Mesothelial cell of epicardium (in vitro differentiated cells): ENCODE data around the gene KIAA1328. TPM values are rescaled to one million over a fixed set of nuclear protein-coding genes. Genes with fewer than 3 reads are reported as not detected.

ENCODE experiments used
- DNase-seq, 2 experiments: peaks; one replicate each; pipeline ENCODE4 v3.0.0; 2021; ENCODE audit warnings: low spot score in 2 of 2; ENCODE audit not compliant: unreplicated experiment in 2 of 2
- H3K27ac Mint-ChIP-seq: 2 replicates; pipeline ENCODE4 v1.8.0; 2021; ENCODE audit warnings: mixed read lengths
- H3K27me3 Mint-ChIP-seq: 2 replicates; pipeline ENCODE4 v1.8.0; 2021; ENCODE audit warnings: low read depth, mixed read lengths
- H3K36me3 Mint-ChIP-seq: 2 replicates; pipeline ENCODE4 v1.8.0; 2021; ENCODE audit warnings: mixed read lengths
- H3K4me1 Mint-ChIP-seq: 2 replicates; pipeline ENCODE4 v1.8.0; 2021; ENCODE audit warnings: mixed read lengths
- H3K4me3 Mint-ChIP-seq: 2 replicates; pipeline ENCODE4 v1.8.0; 2021; ENCODE audit warnings: mild to moderate bottlenecking, moderate library complexity, mixed read lengths
- H3K9me3 Mint-ChIP-seq: 2 replicates; pipeline ENCODE4 v1.8.0; 2021; ENCODE audit warnings: mixed read lengths
- total RNA-seq: library from RNA; stranded (reverse); gene quantifications from 3 replicates; pipeline ENCODE4 v1.2.1, GENCODE V29; 2021
- TF ChIP-seq, protein P1 (sequence below): fragments of 200-600 bp; sonication (generic); IDR thresholded peaks from one replicate; pipeline ENCODE4 v1.5.0; 2021; ENCODE audit warnings: antibody characterized with exemption; ENCODE audit not compliant: unreplicated experiment

The KIAA1328 gene
- total RNA-seq, 1 donor from 2014 or later: 20.8 TPM

DNA sequence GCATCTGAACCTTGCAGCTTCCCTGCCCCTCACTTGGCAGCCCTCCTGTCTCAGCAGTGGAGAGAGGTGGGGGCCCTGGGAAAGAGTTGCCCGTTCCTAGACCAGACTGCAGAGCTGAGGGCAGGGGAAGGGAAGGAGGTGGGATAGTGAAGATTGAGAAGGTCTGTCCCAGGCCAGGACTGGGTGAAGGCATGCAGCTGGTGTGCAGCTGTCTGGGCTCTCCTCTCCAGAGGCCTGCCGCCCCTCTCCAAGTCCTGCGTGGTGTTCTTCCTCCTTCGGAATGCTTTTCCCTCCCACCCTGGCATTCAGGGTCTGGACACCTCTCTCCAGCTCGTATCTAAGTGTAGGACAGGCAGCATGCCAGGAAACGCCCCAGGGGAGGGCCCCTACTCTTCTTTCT, 413.2 kb downstream of the KIAA1328 start:
- TF ChIP-seq, protein P1, sequence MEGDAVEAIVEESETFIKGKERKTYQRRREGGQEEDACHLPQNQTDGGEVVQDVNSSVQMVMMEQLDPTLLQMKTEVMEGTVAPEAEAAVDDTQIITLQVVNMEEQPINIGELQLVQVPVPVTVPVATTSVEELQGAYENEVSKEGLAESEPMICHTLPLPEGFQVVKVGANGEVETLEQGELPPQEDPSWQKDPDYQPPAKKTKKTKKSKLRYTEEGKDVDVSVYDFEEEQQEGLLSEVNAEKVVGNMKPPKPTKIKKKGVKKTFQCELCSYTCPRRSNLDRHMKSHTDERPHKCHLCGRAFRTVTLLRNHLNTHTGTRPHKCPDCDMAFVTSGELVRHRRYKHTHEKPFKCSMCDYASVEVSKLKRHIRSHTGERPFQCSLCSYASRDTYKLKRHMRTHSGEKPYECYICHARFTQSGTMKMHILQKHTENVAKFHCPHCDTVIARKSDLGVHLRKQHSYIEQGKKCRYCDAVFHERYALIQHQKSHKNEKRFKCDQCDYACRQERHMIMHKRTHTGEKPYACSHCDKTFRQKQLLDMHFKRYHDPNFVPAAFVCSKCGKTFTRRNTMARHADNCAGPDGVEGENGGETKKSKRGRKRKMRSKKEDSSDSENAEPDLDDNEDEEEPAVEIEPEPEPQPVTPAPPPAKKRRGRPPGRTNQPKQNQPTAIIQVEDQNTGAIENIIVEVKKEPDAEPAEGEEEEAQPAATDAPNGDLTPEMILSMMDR: no peak
- Mint-ChIP-seq H3K9me3 (no peaks in the 10 kb centered on the region), H3K27ac (no peak overlapping the region), H3K36me3 (peaks cover 3% of the 10 kb centered on the region), H3K4me3 (no peak overlapping the region), H3K4me1 (peaks cover 8% of the 10 kb centered on the region), H3K27me3 (peaks cover 32% of the 10 kb centered on the region)
- DNase-seq: no peak

DNA sequence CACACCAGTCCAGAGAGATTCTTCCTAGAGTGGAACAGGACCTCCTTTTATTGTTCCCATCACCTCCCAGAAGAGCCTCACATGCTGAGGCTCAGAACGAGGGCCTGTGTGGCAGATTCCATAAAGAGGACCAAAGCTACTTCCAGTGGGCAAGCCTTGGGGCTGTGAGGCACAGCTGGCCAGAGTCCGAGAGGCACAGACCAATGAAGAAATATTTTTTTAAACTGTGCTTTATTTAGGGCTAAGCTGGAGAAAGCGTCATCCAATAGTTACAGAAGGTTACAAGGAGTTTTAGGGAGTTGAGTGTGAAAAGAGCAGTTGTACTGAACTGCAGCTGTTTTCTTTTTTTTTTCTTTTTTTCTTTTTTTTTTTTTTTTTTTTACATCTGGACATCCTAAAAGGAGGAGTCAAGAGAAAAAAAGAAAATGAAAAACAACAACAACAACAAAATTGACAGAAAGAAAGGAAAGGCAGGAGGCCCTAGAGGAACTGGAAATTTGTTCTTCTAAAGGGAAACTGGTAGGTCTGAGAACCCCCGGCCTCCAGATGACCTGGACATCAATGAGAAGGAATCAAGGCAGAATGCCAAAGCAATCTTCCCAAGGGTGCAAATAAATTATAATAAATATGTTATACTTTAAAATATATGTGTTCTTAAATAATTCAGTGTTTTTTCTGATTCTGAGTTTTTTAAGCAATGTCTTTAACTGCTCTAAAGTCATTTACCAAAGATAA, 414.1 kb downstream of the KIAA1328 start:
- TF ChIP-seq, protein P1: no peak
- Mint-ChIP-seq H3K9me3 (no peaks in the 10 kb centered on the region), H3K4me3 (peak overlapping the region; percentile 49), H3K27me3 (peaks cover 32% of the 10 kb centered on the region), H3K4me1 (peaks cover 8% of the 10 kb centered on the region), H3K36me3 (peaks cover 3% of the 10 kb centered on the region), H3K27ac (no peak overlapping the region)
- no peak for DNase-seq

DNA sequence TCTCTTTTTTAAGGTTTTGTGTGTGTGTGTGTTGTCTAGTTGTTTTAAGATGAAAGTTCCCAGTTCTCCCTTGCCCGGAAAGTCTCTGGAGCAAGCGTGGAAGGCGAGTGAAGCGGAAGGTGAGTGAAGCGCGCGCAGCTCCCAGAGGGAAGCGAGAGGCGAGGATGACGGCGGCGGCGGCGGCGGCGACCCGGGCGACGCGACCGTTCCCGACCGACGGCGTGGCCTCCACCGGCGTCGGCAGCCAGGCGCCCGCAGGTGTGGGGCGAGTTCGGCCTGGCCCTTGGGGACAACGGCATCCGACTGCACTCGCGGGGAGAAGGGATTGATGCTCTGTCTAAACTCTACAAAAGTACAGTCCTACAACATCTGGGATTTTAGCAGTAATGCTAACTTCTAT, 414.8 kb downstream of the KIAA1328 start:
- H3K36me3 Mint-ChIP-seq: peaks cover 3% of the 10 kb centered on the region
- TF ChIP-seq, protein P1: no peak
- H3K4me1 Mint-ChIP-seq: peaks cover 10% of the 10 kb centered on the region
- H3K4me3 Mint-ChIP-seq: peak overlapping the region; percentile 49
- no peak overlapping the region for H3K27ac Mint-ChIP-seq
- DNase-seq: peak in 1 of 2 experiments; percentile 48
- peaks cover 32% of the 10 kb centered on the region for H3K27me3 Mint-ChIP-seq
- H3K9me3 Mint-ChIP-seq: no peaks in the 10 kb centered on the region

DNA sequence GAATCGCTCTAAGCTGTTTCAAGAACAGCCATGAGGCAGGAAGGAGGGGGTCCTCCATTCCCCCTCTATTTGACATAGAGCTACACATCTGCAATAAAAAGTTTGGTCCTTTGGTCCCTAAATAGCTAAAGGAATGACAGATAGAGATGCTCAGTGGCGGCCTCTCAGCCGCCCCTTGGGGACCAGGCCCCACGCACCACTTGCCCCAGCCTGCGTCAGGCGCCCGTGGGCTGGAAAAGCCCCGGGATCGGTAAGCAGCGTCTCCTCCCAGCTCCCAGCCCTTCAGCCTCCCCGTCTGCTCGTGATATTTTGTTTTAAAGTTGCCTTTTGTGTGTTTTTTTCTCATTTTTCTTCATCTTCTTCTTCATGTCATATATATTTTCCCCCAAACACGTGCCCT, 415.7 kb downstream of the KIAA1328 start:
- no peak for DNase-seq
- Mint-ChIP-seq H3K27ac (no peak overlapping the region), H3K27me3 (peaks cover 32% of the 10 kb centered on the region), H3K4me3 (no peak overlapping the region), H3K9me3 (no peaks in the 10 kb centered on the region), H3K4me1 (peaks cover 10% of the 10 kb centered on the region), H3K36me3 (peaks cover 3% of the 10 kb centered on the region)
- TF ChIP-seq, protein P1: no peak

DNA sequence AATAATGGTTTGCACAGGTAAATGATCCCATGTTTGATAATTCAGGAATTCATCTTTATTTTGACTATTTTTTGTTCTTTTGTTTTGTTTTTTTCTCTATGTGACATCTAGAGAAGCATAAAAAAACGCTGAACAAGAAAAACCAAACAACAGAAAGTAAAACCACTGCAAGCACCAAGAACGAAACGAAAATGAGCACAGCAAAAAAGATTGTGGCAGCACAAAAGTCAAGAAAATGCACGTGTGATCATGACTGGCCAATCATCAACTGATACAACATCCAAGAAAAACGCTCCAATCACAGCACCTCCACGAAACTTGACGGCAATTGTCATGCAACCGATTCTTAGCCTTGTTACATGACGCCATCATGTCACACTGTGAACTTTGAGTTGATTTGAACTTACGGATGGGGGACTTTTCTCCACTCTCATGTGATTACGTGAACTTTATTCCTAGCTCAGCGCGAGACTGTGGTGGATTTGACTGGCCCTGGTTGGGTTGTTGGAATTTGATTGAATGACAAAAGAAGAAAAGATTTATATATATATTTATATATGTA, 417.9 kb downstream of the KIAA1328 start:
- peaks cover 42% of the 10 kb centered on the region for H3K27me3 Mint-ChIP-seq
- DNase-seq: no peak
- TF ChIP-seq, protein P1: no peak
- no peak overlapping the region for H3K27ac Mint-ChIP-seq
- H3K36me3 Mint-ChIP-seq: peaks cover 3% of the 10 kb centered on the region
- H3K9me3 Mint-ChIP-seq: no peaks in the 10 kb centered on the region
- H3K4me3 Mint-ChIP-seq: no peak overlapping the region
- H3K4me1 Mint-ChIP-seq: peaks cover 10% of the 10 kb centered on the region
